Measurements from ENCODE around the gene GOLGA8S.
"Not testable (repeated sequence)": the region's sequence is repeated elsewhere in the genome, so short reads cannot be mapped to it uniquely, and the experiment has no call there.

The GOLGA8S gene

DNA sequence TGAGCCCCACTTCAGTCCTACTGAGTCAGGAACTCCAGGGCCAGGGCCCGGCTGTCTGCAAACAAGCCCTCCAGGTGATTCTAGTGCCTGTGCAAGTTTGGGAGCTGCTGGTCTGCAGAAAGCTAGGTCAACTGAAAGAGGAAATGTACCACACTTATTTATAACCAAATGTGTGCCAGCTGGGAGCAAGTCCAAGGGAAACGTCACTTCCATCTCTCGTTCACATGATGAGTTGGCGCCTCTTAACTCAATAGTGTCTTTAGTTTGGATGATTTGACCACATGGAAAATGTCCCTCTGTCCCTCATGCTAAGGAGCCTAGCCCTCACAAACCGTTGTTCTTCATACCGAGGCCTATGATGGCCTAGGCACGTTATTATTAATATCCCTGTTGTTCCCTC is 43.2 kb downstream of the GOLGA8S start:
- intact Hi-C loops (cut with DNase I) = no loop called here
- DNase-seq = no peak

DNA sequence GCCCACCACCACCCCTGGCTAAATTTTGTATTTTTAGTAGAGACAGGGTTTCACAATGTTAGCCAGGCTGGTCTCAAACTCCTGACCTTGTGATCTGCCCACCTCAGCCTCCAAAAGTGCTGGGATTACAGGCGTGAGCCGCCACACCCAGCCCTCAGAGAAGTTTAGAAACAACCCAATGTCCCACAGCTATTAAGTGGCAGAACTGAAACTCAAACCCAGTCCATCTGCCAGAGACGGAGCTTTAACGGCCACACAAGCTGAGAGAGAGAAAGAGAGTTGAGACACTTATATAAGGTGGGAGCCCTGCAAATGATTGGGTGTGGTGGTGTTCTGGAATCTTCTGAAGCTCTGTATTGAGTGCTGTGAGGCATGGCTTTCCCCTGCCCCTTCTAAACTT is 43.8 kb downstream of the GOLGA8S start:
- intact Hi-C loops (cut with DNase I) = not testable (repeated sequence)

DNA sequence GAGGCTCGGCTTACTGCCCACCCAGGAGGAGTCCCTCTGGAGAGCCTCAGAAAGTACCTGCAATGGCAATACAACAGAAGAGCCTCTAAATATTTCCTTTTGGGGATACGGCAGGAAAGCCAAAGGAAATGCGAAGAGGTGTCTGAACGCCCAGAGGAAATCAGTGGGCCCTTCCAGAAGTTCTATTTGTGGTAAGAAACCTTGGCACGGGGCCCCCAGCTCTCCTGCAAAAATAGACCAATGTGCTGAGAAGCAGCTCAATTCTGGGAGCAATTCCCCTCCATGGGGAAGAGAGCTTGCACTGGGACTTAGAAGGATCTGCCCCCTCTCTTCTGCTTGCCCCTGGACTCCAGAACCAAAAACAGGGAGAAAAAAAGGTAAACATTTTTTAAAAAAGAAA is 44.7 kb downstream of the GOLGA8S start:
- DNase-seq; intact Hi-C loops (cut with DNase I): not testable (repeated sequence)

More for the DNA sequence above, 43.8 kb downstream of the GOLGA8S start:
- DNase-seq = not testable (repeated sequence)

DNA sequence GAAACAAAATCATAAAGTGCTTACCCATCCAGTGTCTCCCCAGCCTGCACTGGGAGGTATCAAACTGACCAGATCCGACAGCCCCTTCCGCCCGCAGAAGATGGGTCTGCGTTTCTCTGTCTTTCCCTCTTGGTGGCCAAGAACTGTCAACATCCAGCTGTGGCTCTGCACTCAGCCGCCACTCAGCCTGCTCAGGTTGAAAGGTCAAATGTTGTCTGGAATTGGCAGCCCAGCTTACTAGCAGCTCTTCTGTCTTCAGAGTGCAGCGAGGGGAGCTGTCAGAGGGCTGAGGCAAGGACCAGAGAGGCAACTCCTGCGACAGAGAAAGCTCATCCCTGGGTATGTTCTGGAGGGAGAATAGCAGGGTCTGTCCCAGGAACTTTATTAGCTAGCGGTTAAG is 47.1 kb downstream of the GOLGA8S start:
- DNase-seq = no peak
- intact Hi-C loops (cut with DNase I) = no loop called here

DNA sequence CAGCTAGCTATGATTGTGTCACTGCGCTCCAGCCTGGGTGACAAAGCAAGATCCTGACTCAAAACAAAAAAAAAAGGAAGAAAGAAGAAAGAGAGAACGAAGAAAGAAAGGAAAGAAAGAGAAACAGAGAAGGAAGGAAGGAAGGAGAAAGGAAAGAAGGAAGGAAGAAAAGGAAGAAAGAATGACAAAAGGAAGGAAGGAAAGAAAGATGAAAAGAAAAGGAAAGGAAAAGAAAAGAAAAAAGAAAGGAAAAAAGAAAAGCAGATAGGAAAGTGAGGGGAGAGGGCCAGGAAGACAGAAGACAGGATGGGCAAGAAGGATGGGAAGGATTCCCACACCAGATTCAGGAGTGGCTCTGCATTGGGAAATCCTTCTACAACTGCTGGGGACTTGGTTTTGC is 47.6 kb downstream of the GOLGA8S start:
- intact Hi-C loops (cut with DNase I) = no loop called here
- no peak for DNase-seq

DNA sequence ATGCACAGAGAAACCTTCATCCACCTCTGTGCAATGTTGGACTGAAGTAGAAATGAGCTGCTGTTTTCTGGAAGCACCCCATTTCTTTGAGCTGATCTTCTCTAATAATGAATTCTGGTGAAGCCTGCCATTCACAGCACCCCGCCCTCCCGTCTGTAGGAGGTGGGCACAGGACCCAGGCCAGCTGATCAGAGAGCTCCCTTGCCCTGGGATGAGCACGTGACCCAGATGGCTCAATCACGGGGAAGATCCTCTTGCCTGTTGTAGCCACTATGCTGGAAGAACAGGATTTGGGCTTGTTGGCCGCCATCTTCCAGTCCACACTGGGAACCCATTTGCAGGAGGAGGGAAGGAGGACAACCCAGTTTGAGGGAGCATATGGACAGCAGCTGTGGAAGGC is 48.0 kb downstream of the GOLGA8S start:
- no peak for DNase-seq
- intact Hi-C loops (cut with DNase I) = no loop called here

DNA sequence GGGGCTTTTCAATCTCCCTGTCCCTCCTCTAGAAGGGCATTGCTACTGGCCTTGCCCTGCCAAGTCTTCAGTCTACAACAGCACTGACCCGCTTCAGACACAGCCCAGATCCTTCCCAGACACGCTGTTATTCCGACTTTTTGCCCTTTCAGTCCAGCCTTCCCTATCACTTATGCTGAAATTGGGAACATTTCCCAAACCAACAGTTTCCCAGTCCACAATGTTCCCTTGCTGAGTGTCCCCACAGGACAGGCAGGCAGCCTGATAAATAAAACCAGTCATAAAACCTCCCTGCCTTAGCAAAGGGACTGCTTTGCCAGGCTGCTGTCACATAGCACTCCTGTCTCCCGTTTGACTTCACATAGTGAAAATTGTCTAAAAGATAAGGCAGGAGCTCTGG is 49.0 kb downstream of the GOLGA8S start:
- intact Hi-C loops (cut with DNase I) = no loop called here
- DNase-seq = no peak

DNA sequence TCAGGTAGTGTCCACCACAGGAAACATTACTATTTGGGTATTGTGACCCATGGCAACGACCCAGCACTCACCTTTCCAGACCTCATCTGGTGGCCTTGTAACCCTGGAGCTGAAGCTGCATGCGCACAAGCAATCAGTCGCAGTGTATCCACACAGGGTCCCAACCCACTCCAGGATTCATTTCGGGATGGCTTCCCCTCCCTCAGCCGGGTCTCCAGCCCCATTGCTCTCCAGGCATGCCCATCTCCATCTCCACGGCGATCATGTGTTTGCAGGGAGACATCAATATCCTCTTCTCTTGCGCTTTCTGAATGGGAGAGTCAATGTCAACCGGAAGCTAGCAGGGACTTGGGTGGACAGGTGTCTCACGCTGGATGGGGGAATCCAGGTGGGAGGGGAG is 57.3 kb downstream of the GOLGA8S start:
- intact Hi-C loops (cut with DNase I) = no loop called here
- DNase-seq = peak in 1 of 10 donors; percentile 15

DNA sequence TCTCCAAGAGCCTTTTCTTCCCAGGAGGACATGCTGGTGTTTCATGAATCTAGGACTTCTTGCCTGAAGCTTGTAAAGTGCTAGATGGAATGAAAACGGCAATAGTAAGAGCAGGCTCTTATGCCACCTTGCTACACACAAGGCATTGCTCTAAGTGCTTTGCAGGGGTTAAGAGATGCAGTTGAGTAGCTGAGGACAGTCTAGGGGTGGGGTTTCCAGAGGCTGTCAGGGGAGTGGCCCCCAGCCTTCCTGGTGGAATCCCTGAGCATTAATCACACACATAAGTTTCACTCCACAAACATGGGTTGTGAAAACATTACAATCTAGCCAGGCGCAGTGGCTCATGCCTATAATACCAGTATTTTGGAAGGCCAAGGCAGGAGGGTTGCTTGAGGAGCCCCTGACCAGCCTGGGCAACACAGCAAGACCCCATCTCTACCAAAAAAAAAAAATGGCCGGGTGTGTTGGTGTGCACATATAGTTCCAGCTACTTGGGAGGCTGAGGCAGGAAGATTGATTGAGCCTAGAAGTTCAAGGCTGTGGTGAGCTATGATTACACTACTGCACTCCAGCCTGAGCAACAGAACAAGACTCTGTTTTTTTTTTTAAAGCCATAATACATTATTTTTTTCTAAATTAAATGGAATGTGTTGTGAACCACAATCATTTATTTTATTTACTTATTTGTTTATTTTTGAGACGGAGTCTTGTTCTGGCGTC is 58.5 kb downstream of the GOLGA8S start:
- DNase-seq = peak in 1 of 10 donors; percentile 19
- intact Hi-C loops (cut with DNase I) = not testable (repeated sequence)

Data from posterior cingulate gyrus (tissue), 11 donors.